Activated T-cell treated with anti-CD3 and anti-CD28 coated beads for 24 hours (primary cell): Measurements from ENCODE around the gene GUK1.

Experiments used
- DNase-seq: peaks from one replicate; pipeline ENCODE4 v3.0.0-alpha.2; 2020; ENCODE audit warnings: low read depth

The GUK1 gene

GRCh38 chr1:228139931-228140723, at the start of gene GUK1:
Gene GUK1, plus strand, starts transcription at chr1:228140279. Its CDS starts 24 bp downstream, at chr1:228140303.
- DNase-seq, result peak; percentile 100

DNA sequence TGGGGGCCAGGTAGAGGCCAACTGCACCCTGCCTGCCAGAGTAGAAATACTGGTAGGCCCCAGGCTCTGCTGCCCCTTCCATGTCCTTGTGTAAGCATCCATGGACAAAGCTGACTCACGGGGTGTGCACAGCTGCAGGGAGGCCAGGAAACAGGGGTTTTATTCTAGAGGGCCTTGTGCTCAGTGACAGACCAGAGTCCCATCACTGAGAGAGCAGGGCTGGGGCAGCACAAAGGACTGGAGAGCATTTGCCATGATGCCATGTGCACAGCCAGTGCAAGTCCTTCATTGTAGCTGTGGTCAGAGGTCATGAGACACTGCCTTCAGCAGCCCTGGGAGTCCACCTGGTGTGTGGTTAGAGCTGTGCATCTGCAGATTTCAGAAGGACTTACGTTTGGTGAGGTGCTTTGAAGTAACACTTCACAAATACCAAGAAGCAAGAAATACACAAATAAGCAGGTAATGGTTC, 49.4 kb upstream of the GUK1 start:
- no peak for DNase-seq

DNA sequence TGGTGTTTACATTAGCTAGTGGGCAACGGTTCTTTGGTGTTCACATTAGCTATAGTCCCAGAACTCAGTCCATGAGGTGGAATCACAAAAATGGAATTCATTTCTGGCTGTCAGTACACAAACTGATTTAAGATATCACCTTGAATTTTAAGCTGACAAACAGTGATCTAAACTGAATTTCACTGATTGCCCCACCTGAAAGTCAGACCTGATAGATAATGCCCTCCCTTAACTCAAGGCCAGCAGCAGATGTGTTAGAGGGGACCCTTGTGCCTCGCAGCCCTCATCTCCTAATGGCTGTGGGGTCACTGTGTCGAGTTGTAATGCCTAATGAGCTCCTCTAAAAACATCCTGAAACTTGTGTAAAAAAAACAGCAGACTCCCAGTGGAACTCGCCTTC, 49.0 kb upstream of the GUK1 start:
- no peak for DNase-seq

DNA sequence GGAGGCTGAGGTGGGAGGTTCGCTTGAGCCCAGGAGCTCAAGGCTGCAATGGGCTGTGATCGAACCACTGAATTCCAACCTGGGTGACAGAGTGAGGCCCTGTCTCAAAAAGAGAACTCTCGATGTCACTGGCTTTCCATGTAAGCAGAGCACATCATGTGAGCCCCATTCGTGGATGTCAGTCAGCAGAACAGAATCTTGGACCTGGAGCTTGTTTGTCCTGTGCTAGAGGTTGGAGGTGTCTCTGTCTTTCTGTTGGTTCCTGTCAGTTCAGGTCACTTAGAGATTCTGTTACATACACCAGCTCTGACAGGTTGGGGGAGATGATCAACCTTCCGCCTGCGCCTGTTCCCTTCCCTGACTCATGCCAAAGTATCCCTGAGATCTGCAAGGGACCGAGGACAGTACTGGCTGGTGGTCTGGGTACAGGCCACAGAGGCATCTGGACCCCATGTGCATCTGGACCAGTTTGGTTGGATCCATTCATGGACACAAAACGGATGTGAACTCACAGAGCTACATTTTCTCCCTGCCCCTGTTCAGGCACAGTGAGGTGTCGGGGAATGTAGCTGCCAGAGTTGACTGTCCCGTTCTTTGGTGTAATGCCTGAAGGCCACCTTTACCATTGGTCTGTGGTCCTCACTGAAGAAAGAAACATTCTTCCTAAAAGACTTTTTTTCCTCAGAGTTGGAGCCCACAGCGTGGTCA, 47.6 kb upstream of the GUK1 start:
- no peak for DNase-seq

DNA sequence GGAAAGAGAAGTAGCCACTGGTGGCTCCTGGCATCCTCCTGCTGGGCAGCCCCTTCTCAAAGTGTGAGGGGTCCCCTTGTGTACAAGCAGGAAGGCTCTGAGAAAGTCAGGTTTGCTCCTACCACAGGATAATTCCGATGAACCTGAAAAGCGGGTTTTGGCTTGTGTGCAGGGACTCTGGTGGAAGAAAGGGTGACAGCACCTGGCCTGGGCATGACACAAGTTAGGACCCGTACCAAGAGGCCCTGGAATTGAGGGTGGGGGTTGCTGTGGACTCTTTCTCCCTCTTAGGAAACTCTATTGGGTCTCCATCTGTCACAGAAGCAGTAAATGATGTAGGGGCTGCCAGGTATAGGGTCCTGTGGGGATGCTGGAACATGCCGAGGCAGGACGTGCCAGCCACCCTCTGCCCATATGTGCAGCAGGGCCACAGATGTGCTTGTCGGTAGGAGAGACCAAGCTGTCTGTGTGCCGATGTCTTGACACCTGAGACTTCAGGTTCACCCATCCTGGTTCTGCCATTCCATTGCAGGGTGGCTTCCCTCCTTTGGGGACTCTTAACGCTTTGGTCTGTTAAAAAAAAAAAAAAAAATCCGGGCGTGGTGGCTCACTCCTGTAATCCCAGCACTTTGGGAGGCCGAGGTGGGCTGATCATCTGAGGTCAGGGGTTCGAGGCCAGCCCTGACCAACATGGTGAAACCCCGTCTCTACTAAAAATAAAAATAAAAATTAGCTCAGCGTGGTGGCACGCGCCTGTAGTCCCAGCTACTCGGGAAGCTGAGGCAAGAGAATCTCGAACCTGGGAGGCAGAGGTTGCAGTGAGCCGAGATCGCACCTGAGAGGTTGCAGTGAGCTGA, 46.8 kb upstream of the GUK1 start:
- no peak for DNase-seq

GRCh38 chr1:228094432-228095016, 45.6 kb upstream of the GUK1 start:
- DNase-seq, result no peak

DNA sequence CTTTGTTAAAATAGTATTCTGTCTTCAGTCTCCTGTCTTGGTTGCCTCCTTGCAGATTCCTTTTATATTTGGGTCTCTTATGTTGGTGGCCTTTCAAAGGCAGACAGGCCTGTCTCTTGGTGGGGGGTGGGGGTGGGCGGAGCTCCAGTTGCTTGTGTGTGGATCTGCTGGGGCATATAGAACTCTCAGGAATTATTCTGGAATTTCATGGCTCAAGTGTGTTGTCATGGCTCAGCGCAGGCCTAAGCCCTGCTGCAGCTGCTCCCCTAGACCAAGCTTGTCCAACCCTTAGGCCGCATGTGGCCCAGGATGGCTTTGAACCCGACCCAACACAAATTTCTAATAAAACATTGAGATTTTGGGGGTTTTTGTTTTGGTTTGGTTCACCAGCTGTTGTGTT, 44.9 kb upstream of the GUK1 start:
- no peak for DNase-seq

GRCh38 chr1:228095938-228096337, 44.1 kb upstream of the GUK1 start:
- DNase-seq, result no peak

DNA sequence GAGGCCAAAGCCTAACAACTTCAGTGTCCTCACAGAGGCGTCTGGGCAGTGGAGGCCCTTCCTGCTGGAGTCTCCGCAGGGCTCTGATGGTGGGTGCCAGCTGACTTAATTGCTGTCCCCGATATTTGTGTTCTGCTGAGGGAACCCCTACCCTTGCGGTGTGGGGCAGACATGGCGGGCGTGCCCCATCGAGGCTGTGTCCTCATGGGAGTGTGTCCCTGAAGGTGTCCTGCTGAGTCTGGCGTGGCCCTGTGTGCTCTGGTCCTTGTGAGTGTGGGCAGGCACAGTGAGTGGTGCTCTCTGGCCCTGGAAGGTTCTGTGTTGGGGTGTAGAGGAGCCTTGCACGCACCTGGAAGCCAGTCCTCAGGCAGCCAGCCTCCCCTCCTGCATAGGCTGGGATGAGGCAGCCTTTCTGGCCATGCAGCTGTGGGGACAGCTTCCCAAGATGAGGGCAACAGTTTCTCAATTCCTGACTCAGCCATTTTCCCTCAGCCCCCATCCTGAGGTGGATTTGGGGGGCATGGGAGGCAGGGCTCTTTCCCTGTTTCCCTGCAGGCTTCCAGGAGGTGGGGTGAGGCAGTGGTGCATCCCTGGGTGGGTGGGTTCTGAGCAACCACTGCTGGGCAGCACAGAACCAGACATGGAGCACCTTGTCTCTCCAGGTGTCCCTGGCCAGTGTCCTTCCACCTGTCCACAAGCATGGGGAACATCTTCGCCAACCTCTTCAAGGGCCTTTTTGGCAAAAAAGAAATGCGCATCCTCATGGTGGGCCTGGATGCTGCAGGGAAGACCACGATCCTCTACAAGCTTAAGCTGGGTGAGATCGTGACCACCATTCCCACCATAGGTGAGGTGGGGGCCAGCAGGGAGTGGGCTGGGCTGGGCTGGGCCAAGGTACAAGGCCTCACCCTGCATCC, 43.4 kb upstream of the GUK1 start:
- DNase-seq, result no peak

DNA sequence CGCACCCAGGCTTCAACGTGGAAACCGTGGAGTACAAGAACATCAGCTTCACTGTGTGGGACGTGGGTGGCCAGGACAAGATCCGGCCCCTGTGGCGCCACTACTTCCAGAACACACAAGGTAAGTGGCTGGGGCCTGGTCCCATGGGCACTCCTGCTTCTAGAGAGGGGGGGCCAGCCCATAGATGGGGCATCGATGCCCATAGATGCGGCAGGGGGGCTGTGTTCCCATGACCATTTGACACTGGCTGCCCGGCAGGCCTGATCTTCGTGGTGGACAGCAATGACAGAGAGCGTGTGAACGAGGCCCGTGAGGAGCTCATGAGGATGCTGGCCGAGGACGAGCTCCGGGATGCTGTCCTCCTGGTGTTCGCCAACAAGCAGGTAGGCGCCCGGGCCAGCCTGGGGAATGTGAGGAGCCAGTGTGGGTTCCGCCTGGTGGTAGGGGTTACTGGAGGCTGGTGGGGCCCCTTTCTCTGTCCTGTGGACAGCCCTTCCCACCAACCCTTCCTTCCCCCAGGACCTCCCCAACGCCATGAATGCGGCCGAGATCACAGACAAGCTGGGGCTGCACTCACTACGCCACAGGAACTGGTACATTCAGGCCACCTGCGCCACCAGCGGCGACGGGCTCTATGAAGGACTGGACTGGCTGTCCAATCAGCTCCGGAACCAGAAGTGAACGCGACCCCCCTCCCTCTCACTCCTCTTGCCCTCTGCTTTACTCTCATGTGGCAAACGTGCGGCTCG, 42.6 kb upstream of the GUK1 start:
- DNase-seq, result no peak

DNA sequence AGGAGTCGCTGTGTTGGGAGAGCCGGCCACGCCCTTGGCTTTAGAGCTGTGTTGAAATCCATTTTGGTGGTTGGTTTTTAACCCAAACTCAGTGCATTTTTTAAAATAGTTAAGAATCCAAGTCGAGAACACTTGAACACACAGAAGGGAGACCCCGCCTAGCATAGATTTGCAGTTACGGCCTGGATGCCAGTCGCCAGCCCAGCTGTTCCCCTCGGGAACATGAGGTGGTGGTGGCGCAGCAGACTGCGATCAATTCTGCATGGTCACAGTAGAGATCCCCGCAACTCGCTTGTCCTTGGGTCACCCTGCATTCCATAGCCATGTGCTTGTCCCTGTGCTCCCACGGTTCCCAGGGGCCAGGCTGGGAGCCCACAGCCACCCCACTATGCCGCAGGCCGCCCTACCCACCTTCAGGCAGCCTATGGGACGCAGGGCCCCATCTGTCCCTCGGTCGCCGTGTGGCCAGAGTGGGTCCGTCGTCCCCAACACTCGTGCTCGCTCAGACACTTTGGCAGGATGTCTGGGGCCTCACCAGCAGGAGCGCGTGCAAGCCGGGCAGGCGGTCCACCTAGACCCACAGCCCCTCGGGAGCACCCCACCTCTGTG, 41.7 kb upstream of the GUK1 start:
- DNase-seq, result no peak

GRCh38 chr1:228099331-228099732, 40.7 kb upstream of the GUK1 start:
- no peak for DNase-seq

GRCh38 chr1:228100822-228101613, 39.1 kb upstream of the GUK1 start:
- DNase-seq, result no peak

- DNase-seq, result no peak
Measured at GRCh38 chr1:228101614-228101993, 38.5 kb upstream of the GUK1 start.

DNA sequence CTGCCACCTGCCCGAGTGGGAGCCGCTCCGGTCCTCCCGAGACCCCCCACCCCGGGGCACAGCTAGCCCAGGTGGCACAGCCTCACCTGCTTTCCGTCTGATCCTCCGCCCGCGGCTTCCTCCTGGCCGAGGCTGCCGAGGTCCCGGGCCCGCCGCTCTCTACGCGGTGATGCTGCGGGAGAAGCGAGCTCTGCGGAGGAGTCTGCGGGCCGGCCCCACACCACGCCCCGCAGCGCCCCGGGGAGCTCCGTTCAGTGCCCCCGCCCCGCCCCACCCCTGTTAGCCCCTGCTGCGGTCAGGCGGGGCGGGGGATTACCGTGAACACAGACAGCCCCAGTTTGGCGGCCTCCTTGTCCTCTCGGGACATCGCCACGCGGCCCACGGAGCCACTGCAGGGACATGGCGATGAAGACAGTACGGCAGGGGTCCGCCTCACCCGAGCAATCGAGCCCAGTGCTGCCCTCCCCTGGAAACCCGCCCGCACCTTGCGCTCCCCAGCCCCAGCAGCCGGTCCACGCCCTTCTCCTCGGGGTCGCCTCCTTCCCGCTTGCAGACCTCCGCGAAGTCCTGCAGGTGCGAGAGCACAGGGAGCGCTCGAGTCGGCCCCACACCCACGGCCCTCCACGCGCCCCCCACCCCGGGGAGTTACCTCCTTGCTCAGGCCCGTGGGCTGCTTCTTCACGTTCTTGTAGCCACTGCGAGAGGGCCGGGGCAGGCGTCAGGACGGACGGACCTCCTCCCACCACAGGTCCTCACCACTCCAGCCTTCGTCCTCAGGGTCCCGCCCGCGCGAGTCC, 37.9 kb upstream of the GUK1 start:
- DNase-seq, result peak; percentile 37

DNA sequence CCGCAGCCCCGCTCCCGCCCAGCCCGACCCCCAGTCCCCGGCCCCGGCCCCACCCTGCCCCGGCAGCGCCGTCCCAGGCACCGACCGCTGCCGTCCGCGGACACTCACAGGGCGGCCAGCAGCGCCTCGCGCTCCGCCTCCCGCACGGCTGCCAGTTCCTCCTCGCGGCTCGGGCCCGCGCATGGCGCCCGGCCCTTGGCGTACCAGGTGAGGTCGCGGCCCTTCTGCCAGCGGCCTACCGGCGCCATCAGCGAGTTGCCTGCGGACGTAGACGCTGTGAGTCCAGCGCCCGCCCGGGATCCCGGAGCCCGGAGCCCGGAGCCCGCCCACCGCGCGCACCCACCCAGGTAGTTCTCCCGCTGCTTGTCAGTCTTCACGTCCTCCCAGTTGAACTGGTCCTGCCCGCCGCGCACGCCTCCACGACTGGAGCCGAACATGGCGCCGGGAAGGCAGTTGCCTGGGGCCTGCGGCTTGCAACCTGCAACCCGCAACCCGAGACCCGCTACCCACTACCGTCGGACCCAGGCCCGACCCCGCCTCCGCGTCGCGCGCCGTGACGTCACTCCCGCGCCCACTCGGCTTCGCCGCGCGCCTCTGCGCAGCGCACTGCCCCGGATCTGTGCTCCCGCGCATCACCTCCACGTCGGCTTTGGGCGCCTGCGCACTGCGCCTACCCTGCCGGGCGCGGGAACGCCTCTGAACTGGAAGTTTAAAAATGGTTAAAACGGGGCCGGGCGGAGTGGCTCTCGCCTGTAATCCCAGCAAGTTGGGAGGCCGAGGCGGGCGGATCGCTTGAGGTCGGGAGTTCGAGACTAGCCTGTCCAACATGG, 37.1 kb upstream of the GUK1 start, which contains the start of gene C1orf35:
Gene C1orf35 (minus strand): TSS at position 535 of the 830 bp plus-strand sequence. CDS start 98 bp downstream, at position 437.
- peak; percentile 94 for DNase-seq
